Measurements from ENCODE around the gene C1orf122.

GRCh38 chr1:37824001-37824400 is 16.4 kb downstream of the C1orf122 start:
- TF ChIP-seq POLR2A (IDR thresholded peaks at IDR 0.05; ENCODE audit: low read depth), result no peak
- no peak for TF ChIP-seq CTCF (IDR thresholded peaks at IDR 0.05)
- no peak for TF ChIP-seq POLR2AphosphoS5 (IDR thresholded peaks at IDR 0.05)
- TF ChIP-seq EP300 (IDR thresholded peaks at IDR 0.05), result no peak
